Dermis blood vessel endothelial cell (primary cell): ENCODE results near the gene ABCA7. TPM values are rescaled to one million over a fixed set of nuclear protein-coding genes. Genes with fewer than 3 reads are reported as not detected.
"Not testable (repeated sequence)": the region's sequence is repeated elsewhere in the genome, so short reads cannot be mapped to it uniquely, and the experiment has no call there.

ENCODE experiments used
- DNase-seq: peaks from one replicate; pipeline ENCODE4 v3.0.0; 2010
- total RNA-seq: library from RNA; depleted of rRNA; stranded (reverse); fragments of >200 nt; gene quantifications from 2 replicates; pipeline ENCODE4 v1.2.3, GENCODE V29; 2014

Gene ABCA7
- total RNA-seq, 1 donor from 2014 or later, result 9.4 TPM

DNA sequence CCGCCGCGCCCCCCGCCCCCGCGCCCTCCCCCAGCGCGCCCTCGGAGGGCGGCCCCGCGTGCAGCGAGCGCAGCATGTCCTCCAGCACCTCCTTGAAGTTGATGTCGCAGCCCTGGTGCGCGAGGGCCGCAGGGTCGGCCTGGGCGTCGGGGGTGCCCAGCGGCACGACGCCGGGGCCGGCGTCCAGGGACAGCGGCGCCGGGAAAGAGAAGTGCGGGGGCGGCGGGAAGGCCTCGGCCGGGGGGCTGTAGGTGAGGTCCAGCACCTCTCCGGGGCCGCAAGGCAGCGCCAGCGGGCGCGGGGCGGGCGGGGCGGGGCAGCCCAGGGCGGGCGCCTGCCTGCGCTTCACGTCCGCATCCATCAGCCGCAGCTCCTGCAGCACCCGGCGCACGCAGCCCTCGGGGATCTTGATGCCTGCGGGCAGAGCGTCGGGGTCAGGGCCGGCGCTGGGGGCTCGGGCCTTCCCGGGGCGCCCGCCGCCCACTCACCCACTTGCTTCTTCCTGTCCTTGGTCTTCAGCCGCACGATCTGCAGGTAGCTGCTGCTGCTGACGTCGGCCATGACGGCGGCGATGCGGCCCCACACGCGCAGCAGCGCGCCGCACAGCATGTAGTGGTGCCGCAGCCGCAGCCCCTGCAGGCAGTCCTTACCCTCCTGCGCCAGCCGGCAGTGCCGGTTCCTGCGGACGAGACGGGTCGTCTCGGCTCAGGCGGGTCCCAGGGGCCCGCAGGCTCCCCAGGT lies 68.6 kb downstream of the ABCA7 start:
- DNase-seq, result no peak

DNA sequence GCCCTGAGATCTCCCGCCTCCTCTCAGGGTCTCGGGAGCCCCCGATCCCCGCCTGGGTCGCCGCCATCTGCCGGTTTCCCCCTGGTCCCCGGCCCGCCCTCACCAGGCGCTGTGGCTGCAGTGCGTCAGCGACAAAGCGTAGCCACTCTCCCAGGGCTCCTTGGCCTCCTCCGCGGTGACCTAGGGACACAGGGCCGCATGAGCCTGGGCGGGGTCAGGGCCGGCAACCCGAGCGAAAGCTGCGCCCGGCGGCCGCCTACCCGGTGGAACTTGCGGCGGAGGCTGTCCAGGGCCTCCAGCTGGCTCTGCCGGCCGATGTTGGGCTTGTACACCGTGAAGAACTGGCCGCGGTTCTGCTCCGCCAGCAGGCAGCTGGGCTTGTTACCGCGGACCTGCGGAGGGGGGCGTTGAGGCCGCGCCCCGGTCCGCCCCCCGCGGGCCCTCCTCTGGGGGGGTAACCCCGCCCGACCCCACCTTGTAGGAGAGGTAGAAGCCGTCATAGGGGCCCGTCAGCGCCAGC lies 69.2 kb downstream of the ABCA7 start:
- DNase-seq, result no peak

DNA sequence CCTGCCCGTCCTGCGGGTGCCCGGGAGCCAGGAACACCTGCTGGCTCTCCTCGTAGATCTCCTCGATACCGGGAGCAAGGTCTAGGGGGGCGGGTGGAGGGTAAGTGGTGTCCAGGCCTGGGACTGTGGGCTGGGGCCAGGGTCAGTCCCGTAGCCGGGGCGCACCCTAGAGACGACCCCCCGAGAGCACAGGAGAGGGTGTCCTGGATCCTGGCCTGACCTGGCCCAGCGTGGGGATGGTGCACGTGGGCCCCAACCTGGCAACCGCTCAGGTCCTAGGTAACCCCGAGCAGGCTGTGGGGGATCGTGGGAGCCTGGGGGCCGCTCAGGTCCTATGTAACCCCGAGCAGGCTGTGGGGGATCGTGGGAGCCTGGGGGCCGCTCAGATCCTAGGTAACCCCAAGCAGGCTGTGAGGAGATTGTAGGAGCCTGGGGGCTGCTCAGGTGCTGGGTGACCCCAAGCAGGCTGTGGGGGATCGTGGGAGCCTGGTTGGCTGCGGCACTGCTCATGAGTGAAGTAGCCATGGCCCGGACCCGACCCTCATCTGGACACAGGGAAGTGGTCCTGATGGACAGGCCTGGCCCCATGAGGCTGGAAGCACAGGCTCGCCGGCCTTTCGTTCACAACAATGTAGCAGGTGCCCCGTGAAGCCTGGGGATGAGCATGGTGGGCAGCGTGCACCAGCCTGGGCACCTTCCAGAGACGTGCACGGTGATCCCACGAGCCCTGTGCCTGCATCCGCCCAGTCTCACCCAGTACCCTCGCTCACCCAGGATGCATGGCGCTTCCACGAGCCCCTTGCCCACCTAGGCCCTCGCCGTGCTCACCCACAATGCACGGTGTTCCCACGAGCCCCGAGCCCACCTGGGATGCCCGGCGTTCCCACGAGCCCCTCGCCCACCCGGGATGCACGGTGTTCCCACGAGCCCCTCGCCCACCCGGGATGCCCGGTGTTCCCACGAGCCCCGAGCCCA lies 70.1 kb downstream of the ABCA7 start:
- DNase-seq, result no peak

DNA sequence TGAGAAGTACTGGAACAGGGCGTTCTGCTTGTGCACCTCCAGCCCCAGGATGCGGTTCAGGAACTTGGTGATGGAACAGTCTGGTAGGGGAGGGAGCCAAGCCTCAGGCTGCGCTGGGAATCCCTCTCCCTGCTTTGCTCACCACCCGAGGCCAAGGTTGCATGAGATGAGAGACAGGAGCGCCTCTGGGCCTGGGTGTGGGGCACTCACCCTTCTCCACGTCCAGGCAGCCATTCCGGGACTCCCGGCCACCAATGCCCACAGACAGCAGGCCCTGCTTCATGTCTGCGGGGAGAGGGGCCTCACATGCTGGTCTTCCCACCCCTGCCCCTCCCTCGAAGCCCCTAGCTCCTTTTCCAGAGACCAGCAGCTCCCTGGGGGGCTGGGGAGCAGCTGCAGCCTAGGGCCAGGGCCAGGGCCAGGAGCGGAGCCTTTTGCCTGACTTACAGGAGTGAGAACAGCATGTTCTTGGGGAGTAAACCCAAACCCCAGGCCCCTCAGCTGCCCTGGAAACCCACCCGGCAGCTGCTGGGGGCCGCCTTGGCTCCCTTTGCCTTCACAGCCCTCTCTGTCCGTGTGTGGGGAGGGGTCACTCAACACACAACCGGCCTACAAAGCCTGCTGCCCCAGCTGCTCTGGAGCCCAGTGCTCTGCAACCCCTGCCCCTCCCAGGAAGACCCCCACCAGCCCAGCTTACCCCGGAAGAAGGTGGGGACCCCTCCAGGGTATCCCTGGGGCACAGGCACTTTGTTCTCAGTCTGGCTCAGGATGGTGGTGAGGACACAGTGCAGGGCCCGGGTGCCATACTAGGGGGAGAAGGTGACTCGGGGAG lies 71.1 kb downstream of the ABCA7 start:
- no peak for DNase-seq

DNA sequence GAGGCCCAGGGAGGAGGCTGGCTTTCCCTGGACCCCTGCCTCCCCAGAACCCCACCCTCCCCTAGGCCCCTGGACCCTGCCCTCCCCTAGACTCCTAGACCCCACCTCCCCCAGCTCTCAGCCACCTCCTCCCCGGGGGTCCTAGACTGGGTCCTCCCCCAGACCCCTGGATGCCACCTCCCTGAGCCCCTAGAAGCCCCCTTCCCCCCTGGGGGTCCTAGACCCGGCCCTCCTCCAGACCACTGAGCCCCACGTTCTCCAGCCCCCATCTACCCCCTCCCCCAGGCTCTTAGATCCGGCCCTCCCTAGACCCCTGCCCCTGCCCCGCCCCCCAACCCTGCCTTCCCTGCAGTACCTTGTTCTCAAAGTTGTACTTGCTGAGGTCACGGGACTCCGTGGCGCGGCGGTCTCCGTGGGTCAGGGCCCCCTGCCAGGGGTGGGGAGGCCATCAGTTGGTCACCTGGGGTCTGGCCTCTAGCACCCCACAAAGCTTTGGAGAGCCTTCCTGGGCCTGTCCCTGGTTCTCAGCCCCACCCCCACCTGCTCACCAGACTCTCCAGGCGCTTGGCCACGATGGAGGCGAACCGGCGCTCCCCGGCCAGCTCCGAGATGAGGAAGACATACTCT lies 71.8 kb downstream of the ABCA7 start:
- no peak for DNase-seq

DNA sequence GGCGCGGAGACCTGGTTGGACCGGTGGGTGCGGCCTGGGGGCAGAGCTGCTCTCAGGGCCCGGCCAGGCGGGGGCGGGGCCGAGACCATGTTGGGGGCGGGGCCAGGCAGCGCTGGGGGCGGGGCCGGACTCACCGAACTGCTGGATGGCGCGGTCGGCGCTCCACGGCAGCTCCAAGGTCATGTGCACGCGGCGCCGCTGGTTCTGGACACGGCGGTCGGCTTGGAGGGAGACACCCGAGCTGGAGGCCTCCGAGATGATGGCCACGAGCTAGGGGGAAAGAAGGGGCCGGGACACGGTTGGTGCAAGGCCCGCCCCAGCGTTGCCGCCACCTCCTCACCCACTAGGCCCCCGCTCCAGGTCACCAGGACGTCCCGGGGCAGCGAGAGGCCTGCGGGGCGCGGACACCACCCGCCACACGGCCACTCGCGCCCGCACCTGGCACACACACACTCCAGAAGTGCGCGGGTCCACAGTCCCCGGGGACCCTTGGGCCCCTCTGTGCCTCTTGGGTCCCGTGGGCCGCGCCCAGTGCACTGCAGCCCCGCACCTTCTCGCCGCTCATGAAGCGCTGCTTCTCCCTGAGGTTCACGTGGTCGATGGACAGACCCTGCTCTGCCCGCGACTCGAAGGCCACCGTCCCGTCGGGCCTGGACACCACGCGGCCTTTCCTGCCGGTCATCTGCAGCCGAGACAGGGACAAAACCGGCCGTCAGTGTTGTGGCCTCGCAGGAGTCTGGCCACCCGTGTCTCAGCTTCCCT lies 72.5 kb downstream of the ABCA7 start:
- DNase-seq, result no peak

DNA sequence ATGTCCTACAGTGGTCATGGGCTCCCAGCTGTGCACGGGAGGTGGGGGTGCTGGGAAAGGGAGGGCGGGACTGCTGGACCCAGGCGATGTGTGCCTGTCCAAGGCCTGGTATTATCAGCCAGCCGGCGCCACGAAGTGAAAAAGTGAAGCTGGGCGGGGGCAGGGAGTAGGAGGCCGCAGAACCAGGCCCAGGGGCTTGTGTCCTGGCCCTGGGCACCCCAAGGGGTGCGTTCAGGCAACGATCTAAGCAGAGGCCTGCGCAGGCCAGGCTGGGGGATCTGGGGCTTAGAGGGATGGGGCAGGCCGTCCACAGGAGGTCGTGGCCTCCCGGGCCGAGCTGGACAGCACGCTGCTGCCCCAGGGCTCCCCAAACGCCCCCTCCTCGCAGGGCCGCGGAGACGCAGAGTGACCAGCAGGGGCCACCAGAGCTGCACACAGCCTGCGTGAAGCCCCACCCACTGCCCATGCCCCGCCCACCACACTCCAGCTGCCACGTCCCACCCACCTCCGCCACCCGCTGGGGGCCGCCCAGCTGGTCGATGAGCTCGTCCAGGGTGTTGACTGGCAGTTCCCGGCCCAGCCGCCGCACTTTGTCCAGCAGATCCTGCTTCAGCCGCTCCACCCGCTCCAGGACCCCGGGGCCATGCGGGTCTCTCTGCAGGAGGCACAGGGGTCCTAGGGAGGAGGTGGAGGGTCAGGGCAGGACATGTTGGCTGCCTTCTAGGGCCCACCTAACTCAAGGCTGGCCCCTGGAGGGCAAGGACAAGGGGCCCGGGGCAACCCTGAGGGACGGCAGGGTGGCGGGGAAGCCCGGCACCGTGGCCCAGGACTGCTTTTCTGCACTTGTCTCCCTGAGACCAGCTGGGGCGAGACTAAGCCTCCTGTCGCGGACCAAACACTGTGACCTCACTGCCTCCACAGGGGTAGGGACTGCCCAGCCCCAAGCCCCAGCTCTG lies 73.4 kb downstream of the ABCA7 start:
- peak; percentile 98 for DNase-seq

DNA sequence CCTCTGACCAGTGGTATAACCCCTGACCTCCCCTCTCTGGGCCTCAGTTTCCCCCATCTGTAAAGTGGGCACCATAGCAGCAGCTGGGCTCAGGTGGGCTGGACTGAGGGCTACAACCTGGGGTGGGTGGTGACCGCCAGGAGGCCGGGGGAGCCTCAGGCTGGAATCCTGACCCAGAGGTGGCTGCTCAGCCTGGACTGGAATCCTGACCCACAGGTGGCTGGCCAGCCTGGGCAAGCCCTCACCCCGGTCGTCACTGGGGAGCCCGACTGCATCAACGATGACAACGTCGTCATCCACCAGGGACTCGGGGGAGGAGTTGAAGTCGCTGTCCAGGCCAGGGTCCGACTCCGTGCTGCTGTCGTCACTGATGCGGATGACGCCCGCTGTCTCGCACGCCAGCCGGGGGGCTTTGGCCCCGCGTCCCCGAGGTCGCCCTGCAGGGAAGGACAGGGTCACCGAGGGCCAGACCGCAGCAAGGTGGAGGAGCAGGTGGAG lies 74.1 kb downstream of the ABCA7 start:
- no peak for DNase-seq

DNA sequence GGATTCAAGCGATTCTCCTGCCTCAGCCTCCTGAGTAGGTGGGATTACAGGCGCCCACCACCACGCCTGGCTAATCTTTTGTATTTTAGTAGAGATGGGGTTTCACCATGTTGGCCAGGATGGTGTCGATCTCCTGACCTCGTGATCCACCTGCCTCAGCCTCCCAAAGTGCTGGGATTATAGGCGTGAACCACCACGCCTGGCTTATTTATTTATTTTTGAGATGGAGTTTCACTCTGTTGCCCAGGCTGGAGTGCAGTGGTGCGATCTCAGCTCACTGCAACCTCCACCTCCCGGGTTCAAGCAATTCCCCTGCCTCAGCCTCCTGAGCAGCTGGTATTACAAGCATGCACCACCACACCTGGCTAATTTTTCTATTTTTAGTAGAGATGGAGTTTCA lies 74.8 kb downstream of the ABCA7 start:
- not testable (repeated sequence) for DNase-seq

Other genes starting within 250 kb of the ABCA7 start
- 123 and 212 TPM in 2 replicates for gene PTBP1, start 242.7 kb upstream of the ABCA7 start, total RNA-seq
- under 0.01 TPM in 1 of 2 replicates, not detected in the other for gene PLPPR3, start 218.2 kb upstream of the ABCA7 start, total RNA-seq
- gene AZU1, start 212.3 kb upstream of the ABCA7 start, total RNA-seq, result not detected in 2 replicates
- gene PRTN3, start 199.1 kb upstream of the ABCA7 start, total RNA-seq, result not detected in 2 replicates
- not detected in 2 replicates for gene ELANE, start 187.8 kb upstream of the ABCA7 start, total RNA-seq
- gene CFD, start 180.4 kb upstream of the ABCA7 start, total RNA-seq, result 2.5 TPM in 1 of 2 replicates, not detected in the other
- gene MED16, start 146.9 kb upstream of the ABCA7 start, total RNA-seq, result 40.5 and 64.0 TPM in 2 replicates
- gene RNU6-9, start 146.6 kb upstream of the ABCA7 start, total RNA-seq, result not detected in 2 replicates
- gene R3HDM4, start 126.9 kb upstream of the ABCA7 start, total RNA-seq, result 36.9 and 47.0 TPM in 2 replicates
- gene KISS1R, start 122.8 kb upstream of the ABCA7 start, total RNA-seq, result not detected in 2 replicates
- gene ARID3A, start 114.1 kb upstream of the ABCA7 start, total RNA-seq, result 9.0 and 9.7 TPM in 2 replicates
- gene WDR18, start 55.8 kb upstream of the ABCA7 start, total RNA-seq, result 69.9 and 83.3 TPM in 2 replicates
- 0.28 and 1.0 TPM in 2 replicates for gene GRIN3B, start 39.7 kb upstream of the ABCA7 start, total RNA-seq
- gene TMEM259, start 19.0 kb upstream of the ABCA7 start, total RNA-seq, result 67.2 and 78.9 TPM in 2 replicates
- not detected in 2 replicates for gene RNU6-2, start 18.6 kb upstream of the ABCA7 start, total RNA-seq
- gene CNN2, start 13.5 kb upstream of the ABCA7 start, total RNA-seq, result 108 and 253 TPM in 2 replicates
- 40.3 and 55.5 TPM in 2 replicates for gene ARHGAP45, start 27.1 kb downstream of the ABCA7 start, total RNA-seq
- 71.5 and 193 TPM in 2 replicates for gene POLR2E, start 55.3 kb downstream of the ABCA7 start, total RNA-seq
- gene GPX4, start 63.9 kb downstream of the ABCA7 start, total RNA-seq, result 281 and 591 TPM in 2 replicates
- 37.1 and 52.2 TPM in 2 replicates for gene SBNO2, start 134.2 kb downstream of the ABCA7 start, total RNA-seq
- gene STK11, start 165.7 kb downstream of the ABCA7 start, total RNA-seq, result 107 and 108 TPM in 2 replicates
- gene CBARP, start 197.9 kb downstream of the ABCA7 start, total RNA-seq, result 2.7 and 2.8 TPM in 2 replicates
- gene ATP5F1D, start 201.6 kb downstream of the ABCA7 start, total RNA-seq, result 19.9 and 31.1 TPM in 2 replicates
- gene MIDN, start 208.5 kb downstream of the ABCA7 start, total RNA-seq, result 22.1 and 27.9 TPM in 2 replicates
- gene CIRBP, start 229.2 kb downstream of the ABCA7 start, total RNA-seq, result 83.1 and 192 TPM in 2 replicates
- 22.0 and 25.0 TPM in 2 replicates for gene FAM174C, start 235.4 kb downstream of the ABCA7 start, total RNA-seq
- not detected in 2 replicates for gene EFNA2, start 245.8 kb downstream of the ABCA7 start, total RNA-seq